GM19324 (cell line): ENCODE measurements around the gene HIC2.
"Not testable (repeated sequence)": the region's sequence is repeated elsewhere in the genome, so short reads cannot be mapped to it uniquely, and the experiment has no call there.

ENCODE experiments used
- ATAC-seq: cut with Tn5 transposase; IDR thresholded peaks from one replicate; pipeline ENCODE4 v1.9.1; 2021; ENCODE audit warnings: mild to moderate bottlenecking, moderate library complexity; ENCODE audit not compliant: unreplicated experiment, low FRiP score

Gene HIC2

GRCh38 chr22:21489149-21489680 lies 72.0 kb downstream of the HIC2 start:
- ATAC-seq: not testable (repeated sequence)

- not testable (repeated sequence) for ATAC-seq
Measured at GRCh38 chr22:21490556-21490955, 73.4 kb downstream of the HIC2 start.

- not testable (repeated sequence) for ATAC-seq
Measured at GRCh38 chr22:21492271-21492670, 75.1 kb downstream of the HIC2 start.

- not testable (repeated sequence) for ATAC-seq
Measured at GRCh38 chr22:21493789-21494782, 76.9 kb downstream of the HIC2 start.

- not testable (repeated sequence) for ATAC-seq
Measured at GRCh38 chr22:21497984-21498383, 80.8 kb downstream of the HIC2 start.

GRCh38 chr22:21498489-21498888 lies 81.3 kb downstream of the HIC2 start:
- ATAC-seq: not testable (repeated sequence)

GRCh38 chr22:21499623-21500506 lies 82.7 kb downstream of the HIC2 start:
- ATAC-seq: not testable (repeated sequence)
